Muscle layer of duodenum (tissue), 2 donors: ENCODE data around the gene TEX14.
"Not testable (repeated sequence)": the region's sequence is repeated elsewhere in the genome, so short reads cannot be mapped to it uniquely, and the experiment has no call there.

Experiments used
- H3K27ac ChIP-seq: one replicate; pipeline ENCODE4 v1.7.0; 2013; ENCODE audit warnings: mild to moderate bottlenecking, low read length
- H3K27me3 ChIP-seq: one replicate; pipeline ENCODE4 v1.7.0; 2013; ENCODE audit warnings: low read depth, mild to moderate bottlenecking, control low read depth, low read length
- H3K36me3 ChIP-seq, 2 donors: one replicate each; pipeline ENCODE4 v1.7.0; 2013; ENCODE audit warnings: low read length in 2 of 2, control low read depth in 1 of 2, mild to moderate bottlenecking in 1 of 2; ENCODE audit not compliant: insufficient read depth in 2 of 2, control insufficient read depth in 1 of 2
- H3K4me1 ChIP-seq, 2 donors: one replicate each; pipeline ENCODE4 v1.7.0; 2013; ENCODE audit warnings: low read length in 2 of 2, mild to moderate bottlenecking in 2 of 2, control low read depth in 1 of 2, moderate library complexity in 1 of 2; ENCODE audit not compliant: insufficient read depth in 2 of 2, control insufficient read depth in 1 of 2
- H3K4me3 ChIP-seq, 2 donors: one replicate each; pipeline ENCODE4 v1.7.0; 2013; ENCODE audit warnings: low read length in 2 of 2, low read depth in 1 of 2, mild to moderate bottlenecking in 1 of 2
- H3K9me3 ChIP-seq, 2 donors: one replicate each; pipeline ENCODE4 v1.7.0; 2013; ENCODE audit warnings: low read length in 2 of 2, control low read depth in 1 of 2, mild to moderate bottlenecking in 1 of 2; ENCODE audit not compliant: control insufficient read depth in 1 of 2
- donor health status: healthy.

The TEX14 gene

DNA sequence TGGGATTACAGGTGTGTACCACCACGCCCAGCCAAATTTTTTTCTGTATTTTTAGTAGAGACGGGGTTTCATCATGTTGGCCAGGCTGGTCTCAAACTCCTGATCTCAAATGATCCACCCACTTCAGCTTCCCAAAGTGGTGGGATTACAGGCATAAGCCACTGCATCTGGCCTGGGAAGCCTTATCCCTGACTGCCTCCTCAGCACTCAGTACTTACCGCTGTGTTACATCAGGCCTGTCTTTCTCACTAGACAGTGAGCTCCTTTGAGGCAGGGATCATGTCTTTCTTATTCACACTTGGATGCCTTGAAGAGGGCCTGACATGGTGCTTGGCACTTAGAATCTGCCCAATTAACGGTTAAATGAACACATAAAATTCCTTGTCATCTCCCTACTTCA is 121.1 kb downstream of the TEX14 start:
- H3K9me3 ChIP-seq = no peaks in the 10 kb centered on the region
- no peak overlapping the region for H3K4me3 ChIP-seq
- H3K27ac ChIP-seq = no peak overlapping the region
- no peaks in the 10 kb centered on the region for H3K27me3 ChIP-seq
- no peaks in the 10 kb centered on the region for H3K4me1 ChIP-seq
- H3K36me3 ChIP-seq = no peaks in the 10 kb centered on the region

GRCh38 chr17:58569196-58569595 is 122.6 kb downstream of the TEX14 start:
- no peak overlapping the region for H3K4me3 ChIP-seq
- H3K9me3 ChIP-seq = no peaks in the 10 kb centered on the region
- no peaks in the 10 kb centered on the region for H3K27me3 ChIP-seq
- no peaks in the 10 kb centered on the region for H3K36me3 ChIP-seq
- H3K27ac ChIP-seq = no peak overlapping the region
- H3K4me1 ChIP-seq = no peaks in the 10 kb centered on the region

DNA sequence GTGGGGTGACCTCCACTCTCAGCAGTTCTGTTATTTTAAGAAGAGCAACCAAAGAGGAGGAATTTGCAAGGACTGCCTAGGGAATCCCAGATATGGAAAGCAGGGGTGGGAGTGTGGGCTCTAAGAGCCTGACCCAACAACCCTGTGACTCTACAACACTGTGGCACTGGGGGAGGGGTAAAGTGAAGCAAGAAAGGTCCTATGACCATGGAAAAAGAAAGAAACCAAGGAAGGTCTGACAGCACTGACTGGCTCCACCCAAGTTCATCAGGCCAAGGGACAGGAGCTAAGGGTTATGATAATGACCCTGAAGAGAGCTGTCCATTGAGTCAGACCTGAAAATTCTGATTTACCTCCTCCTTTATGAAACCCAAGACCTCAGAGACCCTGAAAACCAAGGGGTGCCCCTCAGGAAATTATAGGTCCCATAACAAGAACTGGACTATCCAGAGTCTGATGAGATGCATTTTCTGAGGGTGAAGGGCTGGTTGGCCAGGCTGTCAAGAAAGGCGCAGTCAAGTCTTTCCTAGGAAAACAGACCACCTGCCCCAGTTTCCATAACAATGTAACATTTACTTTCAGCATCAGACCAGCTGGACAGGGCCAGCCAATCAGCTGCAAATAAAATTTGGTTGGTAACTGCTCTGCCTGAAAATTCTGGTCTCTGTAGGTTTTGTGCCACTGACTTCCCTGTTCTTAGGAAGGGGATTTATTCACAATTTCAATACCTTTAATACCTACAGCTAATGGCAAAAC is 123.6 kb downstream of the TEX14 start:
- no peak overlapping the region for H3K4me3 ChIP-seq
- no peaks in the 10 kb centered on the region for H3K4me1 ChIP-seq
- no peaks in the 10 kb centered on the region for H3K9me3 ChIP-seq
- H3K36me3 ChIP-seq = no peaks in the 10 kb centered on the region
- H3K27me3 ChIP-seq = no peaks in the 10 kb centered on the region
- no peak overlapping the region for H3K27ac ChIP-seq

DNA sequence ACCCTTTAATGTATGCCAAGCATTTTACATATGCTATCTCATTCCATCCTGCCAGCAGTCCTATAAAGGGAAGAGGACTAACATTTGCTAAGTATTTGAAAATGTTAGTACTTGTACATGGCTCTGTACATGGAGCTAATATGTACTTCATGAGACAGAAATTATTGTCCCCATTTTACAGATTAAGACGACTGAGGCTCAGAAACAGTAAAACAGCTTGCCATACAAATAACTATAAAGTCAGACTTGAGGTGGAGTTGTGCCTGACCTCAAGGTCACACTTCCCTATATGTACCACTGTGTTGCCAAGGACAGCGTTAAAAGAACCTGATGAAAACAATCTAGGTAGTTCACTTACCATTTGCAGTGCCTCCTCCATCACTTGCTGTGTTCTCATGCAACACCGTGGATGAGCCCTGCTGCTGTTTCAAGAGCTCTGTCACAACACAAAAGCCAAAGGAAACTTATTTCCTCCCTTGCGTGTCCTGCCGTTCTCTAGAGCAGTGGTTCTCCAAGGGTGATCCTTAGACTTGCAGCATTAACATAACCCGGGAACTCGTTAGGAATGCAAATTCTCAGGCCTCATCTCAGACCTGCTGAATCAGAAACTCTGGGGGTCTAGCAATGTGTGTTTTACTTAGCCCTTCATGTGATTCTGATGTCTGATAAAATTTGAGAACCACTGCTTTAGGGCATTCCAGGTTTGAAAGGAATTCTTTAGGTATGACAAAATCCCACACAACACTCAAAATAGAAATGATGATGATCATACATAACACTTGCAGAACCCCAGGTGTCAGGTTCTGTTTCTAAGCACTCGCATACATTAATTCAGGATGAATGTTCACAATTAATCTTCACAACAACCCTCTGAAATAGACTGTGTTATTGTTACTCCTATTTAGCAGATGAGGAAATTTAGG is 126.2 kb downstream of the TEX14 start:
- no peak overlapping the region for H3K4me3 ChIP-seq
- H3K27me3 ChIP-seq = no peaks in the 10 kb centered on the region
- H3K9me3 ChIP-seq = no peaks in the 10 kb centered on the region
- H3K27ac ChIP-seq = no peak overlapping the region
- no peaks in the 10 kb centered on the region for H3K4me1 ChIP-seq
- H3K36me3 ChIP-seq = no peaks in the 10 kb centered on the region

DNA sequence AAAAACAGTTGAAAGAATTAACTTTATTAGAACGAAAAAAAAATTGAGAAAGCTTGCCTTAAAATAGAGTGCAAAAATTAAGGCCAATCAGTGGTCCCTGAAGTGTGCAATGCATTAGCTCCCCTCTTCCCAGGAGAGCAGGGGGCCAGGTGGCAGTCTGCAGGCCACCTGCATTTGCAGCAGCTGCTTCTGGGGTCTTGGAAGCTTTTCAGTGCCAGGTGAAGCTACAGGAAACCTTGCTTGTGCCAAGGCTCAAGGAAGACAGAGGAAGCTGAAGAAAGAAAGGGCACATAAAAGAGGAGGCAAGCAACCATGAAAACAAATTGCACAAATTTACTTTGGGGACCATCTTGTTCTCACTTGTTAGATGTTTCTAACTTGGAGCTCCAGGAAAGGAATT is 126.9 kb downstream of the TEX14 start:
- H3K27me3 ChIP-seq = no peaks in the 10 kb centered on the region
- no peaks in the 10 kb centered on the region for H3K4me1 ChIP-seq
- H3K27ac ChIP-seq = no peak overlapping the region
- no peak overlapping the region for H3K4me3 ChIP-seq
- no peaks in the 10 kb centered on the region for H3K36me3 ChIP-seq
- no peaks in the 10 kb centered on the region for H3K9me3 ChIP-seq

DNA sequence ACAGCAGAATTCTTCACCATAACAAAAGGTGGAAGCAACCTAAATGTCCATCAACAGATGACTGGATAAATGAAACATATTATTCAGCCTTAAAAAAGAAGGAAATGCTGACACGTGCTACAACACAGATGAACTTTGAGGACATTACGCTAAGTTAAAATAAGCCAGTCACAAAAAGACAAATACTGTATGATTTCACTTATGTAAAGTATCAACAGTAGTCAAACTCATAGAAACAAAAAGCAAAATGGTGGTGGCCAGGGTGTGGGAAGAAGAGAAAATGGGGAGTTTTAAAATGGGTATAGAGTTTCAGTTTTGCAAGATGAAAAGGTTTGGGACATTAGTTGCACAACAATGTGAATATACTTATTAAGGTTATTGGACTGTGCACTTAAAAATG is 127.6 kb downstream of the TEX14 start:
- Histone ChIP-seq H3K9me3 (no peaks in the 10 kb centered on the region), H3K4me1 (no peaks in the 10 kb centered on the region), H3K27ac (no peak overlapping the region), H3K36me3 (no peaks in the 10 kb centered on the region), H3K4me3 (no peak overlapping the region), H3K27me3 (no peaks in the 10 kb centered on the region)

DNA sequence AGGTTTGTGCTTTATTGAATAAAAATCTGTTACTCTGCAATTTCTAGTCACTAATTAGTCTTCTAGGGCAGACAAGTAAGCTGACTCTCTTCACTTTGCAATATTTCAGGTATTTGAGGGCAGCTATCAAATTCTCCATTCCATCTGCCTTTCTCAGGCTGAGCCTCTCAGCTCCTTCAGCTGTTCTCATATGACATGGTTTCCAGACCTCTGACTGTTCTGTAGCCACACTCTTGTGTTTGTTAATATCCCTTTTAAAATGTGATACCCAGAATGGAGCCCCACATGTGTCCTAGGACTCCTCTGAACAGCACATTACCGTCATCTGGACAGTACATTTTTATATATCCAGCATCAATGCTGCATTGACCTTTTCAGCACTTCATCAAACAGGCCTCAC is 131.3 kb downstream of the TEX14 start:
- Histone ChIP-seq H3K36me3 (no peaks in the 10 kb centered on the region), H3K4me1 (no peaks in the 10 kb centered on the region), H3K27me3 (no peaks in the 10 kb centered on the region), H3K9me3 (no peaks in the 10 kb centered on the region), H3K4me3 (no peak overlapping the region), H3K27ac (no peak overlapping the region)

DNA sequence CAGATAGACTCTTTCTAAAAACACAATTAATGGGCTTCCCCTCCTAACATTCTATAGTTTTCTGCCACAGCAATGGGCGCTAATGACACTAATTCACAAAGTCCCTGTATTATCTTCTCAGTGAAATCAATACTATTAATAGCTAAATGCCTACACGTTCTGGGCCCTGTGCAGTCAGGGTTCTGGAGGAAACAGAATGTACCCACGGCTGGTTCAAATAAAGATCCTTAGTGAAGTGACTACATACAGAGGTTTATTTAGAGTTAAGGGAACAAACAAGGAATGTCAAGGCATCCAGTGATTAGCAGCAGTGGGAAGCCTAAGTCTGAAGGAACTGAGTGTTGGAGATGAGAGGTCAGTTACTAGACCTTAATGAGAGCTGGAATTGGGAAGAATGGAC is 133.9 kb downstream of the TEX14 start:
- H3K9me3 ChIP-seq = no peaks in the 10 kb centered on the region
- no peaks in the 10 kb centered on the region for H3K27me3 ChIP-seq
- H3K27ac ChIP-seq = no peak overlapping the region
- H3K4me1 ChIP-seq = no peaks in the 10 kb centered on the region
- no peaks in the 10 kb centered on the region for H3K36me3 ChIP-seq
- H3K4me3 ChIP-seq = no peak overlapping the region

DNA sequence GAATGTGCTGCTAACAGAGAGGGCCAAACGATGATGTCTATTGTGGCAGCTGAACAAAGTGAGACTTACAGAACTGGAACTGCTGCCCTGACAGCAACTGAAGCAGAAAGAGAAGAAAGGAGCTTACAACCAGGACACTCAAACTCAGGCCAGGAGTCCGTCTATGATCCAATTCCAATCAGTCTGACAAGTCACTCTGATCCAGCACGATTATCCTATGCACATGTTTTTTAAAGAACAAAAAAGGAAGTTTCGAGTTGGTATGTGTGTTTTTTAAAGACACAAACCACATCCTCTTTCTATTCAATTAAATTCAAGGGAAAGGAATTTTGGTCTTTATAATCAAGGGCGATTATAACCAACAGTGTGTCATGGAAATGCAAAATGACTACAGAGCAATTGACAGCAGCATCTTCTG is 135.0 kb downstream of the TEX14 start:
- Histone ChIP-seq H3K9me3 (no peaks in the 10 kb centered on the region), H3K27me3 (no peaks in the 10 kb centered on the region), H3K4me1 (no peaks in the 10 kb centered on the region), H3K36me3 (no peaks in the 10 kb centered on the region), H3K27ac (no peak overlapping the region), H3K4me3 (no peak overlapping the region)

DNA sequence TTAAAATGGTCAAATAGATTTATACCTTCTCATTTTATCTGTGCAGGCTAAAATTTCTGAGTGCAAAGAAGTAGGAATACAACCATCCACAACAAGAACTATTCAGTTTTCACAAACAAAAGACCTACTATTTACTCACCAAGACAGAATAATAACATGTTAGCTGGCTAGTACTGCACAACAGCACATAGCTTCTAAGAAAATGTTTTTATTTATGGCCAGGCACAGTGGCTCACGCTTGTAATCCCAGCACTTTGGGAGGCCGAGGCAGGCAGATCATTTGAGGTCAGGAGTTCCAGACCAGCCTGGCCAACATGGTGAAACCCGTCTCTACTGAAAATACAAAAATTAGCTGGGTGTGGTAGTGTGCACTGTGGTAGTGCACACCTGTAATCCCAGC is 136.7 kb downstream of the TEX14 start:
- not testable (repeated sequence) for H3K4me3 ChIP-seq, H3K36me3 ChIP-seq, H3K9me3 ChIP-seq, H3K4me1 ChIP-seq, H3K27me3 ChIP-seq, H3K27ac ChIP-seq

DNA sequence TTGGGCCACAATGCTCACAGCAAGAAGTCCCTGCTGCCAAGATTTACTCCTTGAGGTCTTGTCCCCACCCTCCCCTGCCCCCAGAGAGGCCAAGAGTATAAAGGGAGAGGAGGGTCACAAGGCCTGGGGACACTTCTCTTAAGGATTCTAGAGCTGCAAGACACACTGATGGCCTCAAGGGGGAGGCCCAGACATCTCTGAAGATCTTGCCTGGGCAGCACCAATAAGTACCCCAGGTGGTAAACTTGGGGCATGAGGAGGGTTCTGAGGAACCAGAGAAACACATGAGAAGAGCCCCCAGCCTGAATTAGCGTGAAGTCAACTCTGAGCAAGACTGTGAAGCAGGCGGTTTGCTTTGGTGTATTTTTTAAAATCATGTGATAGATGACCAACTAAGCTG is 150.6 kb downstream of the TEX14 start:
- Histone ChIP-seq H3K27ac (no peak overlapping the region), H3K36me3 (no peaks in the 10 kb centered on the region), H3K27me3 (no peaks in the 10 kb centered on the region), H3K4me3 (no peak overlapping the region), H3K4me1 (no peaks in the 10 kb centered on the region), H3K9me3 (no peaks in the 10 kb centered on the region)
